ENCODE data around the gene EPHB2.

Gene EPHB2

GRCh38 chr1:22790232-22791008 is 79.8 kb downstream of the EPHB2 start:
- H3K27ac ChIP-seq (ENCODE audit: low read length) = no peak overlapping the region
- H3K4me3 ChIP-seq (ENCODE audit: low read length) = no peak overlapping the region
- H3K36me3 ChIP-seq (ENCODE audit: control insufficient read depth, insufficient read depth, low read length) = no peaks in the 10 kb centered on the region
- H3K4me1 ChIP-seq (ENCODE audit: control insufficient read depth, insufficient read depth, low read length) = 0 out of 2 replicates have a peak, but pooled peaks cover 1% of the 10 kb centered on the region
- no peaks in the 10 kb centered on the region for H3K27me3 ChIP-seq (ENCODE audit: control insufficient read depth, insufficient read depth, low read length)
- WGBS (ENCODE audit: insufficient coverage, insufficient read length) = no CpG with 5 or more reads among the region's 13 CpGs
- H3K9me3 ChIP-seq (ENCODE audit: control insufficient read depth, insufficient read depth, low read length) = no peaks in the 10 kb centered on the region
- no peak for DNase-seq (ENCODE audit: low read depth, low spot score)

GRCh38 chr1:22791831-22792347 is 81.2 kb downstream of the EPHB2 start:
- no peak for DNase-seq (ENCODE audit: low read depth, low spot score)
- 0 out of 2 replicates have a peak, but pooled peaks cover 1% of the 10 kb centered on the region for H3K4me1 ChIP-seq (ENCODE audit: control insufficient read depth, insufficient read depth, low read length)
- H3K36me3 ChIP-seq (ENCODE audit: control insufficient read depth, insufficient read depth, low read length) = no peaks in the 10 kb centered on the region
- WGBS (ENCODE audit: insufficient coverage, insufficient read length) = no CpG with 5 or more reads among the region's 6 CpGs
- H3K4me3 ChIP-seq (ENCODE audit: low read length) = no peak overlapping the region
- no peaks in the 10 kb centered on the region for H3K9me3 ChIP-seq (ENCODE audit: control insufficient read depth, insufficient read depth, low read length)
- no peak overlapping the region for H3K27ac ChIP-seq (ENCODE audit: low read length)
- no peaks in the 10 kb centered on the region for H3K27me3 ChIP-seq (ENCODE audit: control insufficient read depth, insufficient read depth, low read length)

DNA sequence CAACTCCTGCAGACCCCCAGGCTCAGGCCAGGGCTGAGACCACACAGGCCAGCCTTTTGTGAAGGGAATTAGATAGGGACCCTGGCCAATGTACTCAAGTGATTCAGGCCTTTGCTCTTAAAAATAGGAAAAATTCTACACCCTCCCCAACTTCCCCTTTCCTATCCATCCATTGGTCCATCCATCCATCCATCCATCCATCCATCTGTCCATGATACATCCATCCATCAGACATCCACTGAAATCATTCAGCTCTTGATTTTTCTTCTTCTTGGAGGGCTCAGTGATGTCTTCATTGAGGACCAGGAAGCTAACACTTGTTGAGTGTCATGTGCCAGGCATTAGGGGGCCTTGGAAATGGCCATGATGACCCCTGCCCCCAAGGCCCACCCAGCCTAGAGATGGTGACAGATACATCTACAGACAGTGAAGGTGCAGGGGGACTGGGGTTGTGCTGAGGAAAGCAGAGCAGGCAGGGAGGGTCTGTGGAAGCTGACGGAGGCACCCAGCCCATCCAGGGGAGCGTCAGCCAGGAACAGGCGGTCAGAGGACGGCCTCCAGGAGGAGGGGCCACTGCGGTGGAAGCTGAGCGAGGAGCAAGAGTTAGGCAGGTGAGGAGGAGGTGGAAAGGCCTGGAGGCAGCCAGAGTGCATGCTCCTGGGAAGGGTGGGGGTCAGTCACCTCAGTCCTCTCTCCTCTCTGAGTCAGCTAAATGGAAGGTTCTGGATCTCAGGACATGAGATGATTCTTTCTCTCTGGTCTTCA is 81.9 kb downstream of the EPHB2 start:
- 0 out of 2 replicates have a peak, but pooled peaks cover 1% of the 10 kb centered on the region for H3K4me1 ChIP-seq (ENCODE audit: control insufficient read depth, insufficient read depth, low read length)
- H3K27ac ChIP-seq (ENCODE audit: low read length) = no peak overlapping the region
- H3K27me3 ChIP-seq (ENCODE audit: control insufficient read depth, insufficient read depth, low read length) = no peaks in the 10 kb centered on the region
- no CpG with 5 or more reads among the region's 6 CpGs for WGBS (ENCODE audit: insufficient coverage, insufficient read length)
- no peaks in the 10 kb centered on the region for H3K9me3 ChIP-seq (ENCODE audit: control insufficient read depth, insufficient read depth, low read length)
- H3K36me3 ChIP-seq (ENCODE audit: control insufficient read depth, insufficient read depth, low read length) = no peaks in the 10 kb centered on the region
- peak; percentile 29 for DNase-seq (ENCODE audit: low read depth, low spot score)
- no peak overlapping the region for H3K4me3 ChIP-seq (ENCODE audit: low read length)

DNA sequence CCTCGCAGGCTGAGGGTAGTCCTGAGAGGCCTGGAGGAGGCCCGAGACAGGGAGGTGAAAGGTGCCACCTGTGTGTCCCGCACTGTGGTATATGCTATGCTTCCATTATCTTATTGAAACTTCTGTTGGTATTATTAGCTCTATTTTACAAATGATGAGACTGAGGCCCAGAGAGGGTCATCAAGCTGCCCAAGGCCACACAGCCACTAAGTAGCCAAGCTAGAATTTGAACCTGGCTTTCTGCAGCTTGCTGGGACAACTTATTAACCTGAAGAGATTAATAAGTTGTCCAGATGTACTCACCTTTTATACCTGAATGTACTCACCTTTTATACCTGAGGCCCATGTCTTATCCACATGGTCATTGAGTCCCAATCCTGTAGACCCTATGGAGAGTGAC is 83.0 kb downstream of the EPHB2 start:
- Histone ChIP-seq H3K27ac (ENCODE audit: low read length) (no peak overlapping the region), H3K27me3 (ENCODE audit: control insufficient read depth, insufficient read depth, low read length) (no peaks in the 10 kb centered on the region), H3K4me1 (ENCODE audit: control insufficient read depth, insufficient read depth, low read length) (0 out of 2 replicates have a peak, but pooled peaks cover 1% of the 10 kb centered on the region), H3K9me3 (ENCODE audit: control insufficient read depth, insufficient read depth, low read length) (no peaks in the 10 kb centered on the region), H3K36me3 (ENCODE audit: control insufficient read depth, insufficient read depth, low read length) (no peaks in the 10 kb centered on the region), H3K4me3 (ENCODE audit: low read length) (no peak overlapping the region)
- DNase-seq (ENCODE audit: low read depth, low spot score) = no peak
- no CpG with 5 or more reads among the region's 3 CpGs for WGBS (ENCODE audit: insufficient coverage, insufficient read length)

GRCh38 chr1:22794647-22795365 is 84.2 kb downstream of the EPHB2 start:
- DNase-seq (ENCODE audit: low read depth, low spot score) = no peak
- no peak overlapping the region for H3K27ac ChIP-seq (ENCODE audit: low read length)
- H3K9me3 ChIP-seq (ENCODE audit: control insufficient read depth, insufficient read depth, low read length) = no peaks in the 10 kb centered on the region
- no peaks in the 10 kb centered on the region for H3K27me3 ChIP-seq (ENCODE audit: control insufficient read depth, insufficient read depth, low read length)
- no peak overlapping the region for H3K4me3 ChIP-seq (ENCODE audit: low read length)
- H3K4me1 ChIP-seq (ENCODE audit: control insufficient read depth, insufficient read depth, low read length) = 0 out of 2 replicates have a peak, but pooled peaks cover 1% of the 10 kb centered on the region
- no CpG with 5 or more reads among the region's 8 CpGs for WGBS (ENCODE audit: insufficient coverage, insufficient read length)
- H3K36me3 ChIP-seq (ENCODE audit: control insufficient read depth, insufficient read depth, low read length) = no peaks in the 10 kb centered on the region

DNA sequence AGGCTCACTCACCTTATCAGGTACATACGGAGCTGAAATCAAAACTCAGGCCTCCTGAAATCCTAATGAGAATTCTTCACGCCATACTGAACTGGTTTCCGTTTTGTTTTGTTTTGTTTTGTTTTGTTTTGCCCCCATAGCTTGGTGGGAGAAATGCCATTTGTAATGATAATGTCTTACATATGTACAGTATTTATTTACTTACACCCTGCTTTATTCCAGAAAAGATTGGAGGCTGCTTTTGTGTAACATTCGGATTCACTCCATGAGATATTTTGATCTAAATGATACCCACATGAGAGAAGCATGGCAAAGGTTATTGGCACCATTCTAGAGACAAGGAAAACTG is 84.7 kb downstream of the EPHB2 start:
- Histone ChIP-seq H3K9me3 (ENCODE audit: control insufficient read depth, insufficient read depth, low read length) (no peaks in the 10 kb centered on the region), H3K4me1 (ENCODE audit: control insufficient read depth, insufficient read depth, low read length) (0 out of 2 replicates have a peak, but pooled peaks cover 1% of the 10 kb centered on the region), H3K27ac (ENCODE audit: low read length) (no peak overlapping the region), H3K36me3 (ENCODE audit: control insufficient read depth, insufficient read depth, low read length) (no peaks in the 10 kb centered on the region), H3K4me3 (ENCODE audit: low read length) (no peak overlapping the region), H3K27me3 (ENCODE audit: control insufficient read depth, insufficient read depth, low read length) (no peaks in the 10 kb centered on the region)
- no CpG with 5 or more reads among the region's 4 CpGs for WGBS (ENCODE audit: insufficient coverage, insufficient read length)
- no peak for DNase-seq (ENCODE audit: low read depth, low spot score)

GRCh38 chr1:22796642-22797041 is 86.0 kb downstream of the EPHB2 start:
- no peaks in the 10 kb centered on the region for H3K36me3 ChIP-seq (ENCODE audit: control insufficient read depth, insufficient read depth, low read length)
- H3K4me1 ChIP-seq (ENCODE audit: control insufficient read depth, insufficient read depth, low read length) = no peaks in the 10 kb centered on the region; the same call in 1 of the 2 replicates
- no peak overlapping the region for H3K27ac ChIP-seq (ENCODE audit: low read length)
- WGBS (ENCODE audit: insufficient coverage, insufficient read length) = no CpG with 5 or more reads among the region's 4 CpGs
- no peak overlapping the region for H3K4me3 ChIP-seq (ENCODE audit: low read length)
- no peaks in the 10 kb centered on the region for H3K27me3 ChIP-seq (ENCODE audit: control insufficient read depth, insufficient read depth, low read length)
- H3K9me3 ChIP-seq (ENCODE audit: control insufficient read depth, insufficient read depth, low read length) = no peaks in the 10 kb centered on the region
- DNase-seq (ENCODE audit: low read depth, low spot score) = no peak

- H3K9me3 ChIP-seq (ENCODE audit: control insufficient read depth, insufficient read depth, low read length) = no peaks in the 10 kb centered on the region
- WGBS (ENCODE audit: insufficient coverage, insufficient read length) = no CpG with 5 or more reads among the region's 3 CpGs
- H3K36me3 ChIP-seq (ENCODE audit: control insufficient read depth, insufficient read depth, low read length) = no peaks in the 10 kb centered on the region
- no peak overlapping the region for H3K27ac ChIP-seq (ENCODE audit: low read length)
- H3K4me1 ChIP-seq (ENCODE audit: control insufficient read depth, insufficient read depth, low read length) = no peaks in the 10 kb centered on the region; the same call in 1 of the 2 replicates
- no peak overlapping the region for H3K4me3 ChIP-seq (ENCODE audit: low read length)
- no peak for DNase-seq (ENCODE audit: low read depth, low spot score)
- H3K27me3 ChIP-seq (ENCODE audit: control insufficient read depth, insufficient read depth, low read length) = no peaks in the 10 kb centered on the region
Observed at GRCh38 chr1:22798083-22798482, 87.4 kb downstream of the EPHB2 start.

DNA sequence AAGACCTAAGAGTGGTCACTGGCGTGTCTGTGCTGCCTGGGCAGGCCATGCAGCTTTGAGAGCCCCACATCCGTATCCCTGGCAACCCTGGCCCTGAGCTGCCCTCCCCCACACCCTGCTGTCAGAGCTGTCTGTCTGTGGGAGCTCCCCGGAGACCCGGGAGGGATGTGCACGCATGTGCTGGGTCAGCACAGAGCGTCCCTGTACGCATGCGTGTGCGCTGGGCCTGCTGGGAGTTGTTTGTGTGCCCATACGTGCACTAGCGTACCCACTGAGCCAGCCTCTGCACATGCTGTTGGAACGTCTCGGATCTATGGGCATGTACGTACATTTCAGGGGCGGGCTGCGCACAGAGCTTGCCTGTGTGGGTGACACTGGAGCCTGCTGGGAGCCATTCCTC is 89.3 kb downstream of the EPHB2 start:
- no peak overlapping the region for H3K27ac ChIP-seq (ENCODE audit: low read length)
- no peaks in the 10 kb centered on the region for H3K36me3 ChIP-seq (ENCODE audit: control insufficient read depth, insufficient read depth, low read length)
- no peaks in the 10 kb centered on the region for H3K9me3 ChIP-seq (ENCODE audit: control insufficient read depth, insufficient read depth, low read length)
- H3K4me1 ChIP-seq (ENCODE audit: control insufficient read depth, insufficient read depth, low read length) = peaks cover 4% of the 10 kb centered on the region; the same call in 1 of the 2 replicates
- no peak overlapping the region for H3K4me3 ChIP-seq (ENCODE audit: low read length)
- no peak for DNase-seq (ENCODE audit: low read depth, low spot score)
- H3K27me3 ChIP-seq (ENCODE audit: control insufficient read depth, insufficient read depth, low read length) = no peaks in the 10 kb centered on the region
- no CpG with 5 or more reads among the region's 16 CpGs for WGBS (ENCODE audit: insufficient coverage, insufficient read length)

- H3K4me3 ChIP-seq (ENCODE audit: low read length) = no peak overlapping the region
- peaks cover 7% of the 10 kb centered on the region; the same call in 1 of the 2 replicates for H3K4me1 ChIP-seq (ENCODE audit: control insufficient read depth, insufficient read depth, low read length)
- no peaks in the 10 kb centered on the region for H3K9me3 ChIP-seq (ENCODE audit: control insufficient read depth, insufficient read depth, low read length)
- H3K36me3 ChIP-seq (ENCODE audit: control insufficient read depth, insufficient read depth, low read length) = no peaks in the 10 kb centered on the region
- no peaks in the 10 kb centered on the region for H3K27me3 ChIP-seq (ENCODE audit: control insufficient read depth, insufficient read depth, low read length)
- H3K27ac ChIP-seq (ENCODE audit: low read length) = no peak overlapping the region
- WGBS (ENCODE audit: insufficient coverage, insufficient read length) = no CpG with 5 or more reads among the region's 8 CpGs
- no peak for DNase-seq (ENCODE audit: low read depth, low spot score)
Observed at GRCh38 chr1:22800629-22801028, 90.0 kb downstream of the EPHB2 start.
